Measurements from ENCODE around the gene TMC6. TPM values are rescaled to one million over a fixed set of nuclear protein-coding genes. Genes with fewer than 3 reads are reported as not detected.
"Not testable (repeated sequence)": the region's sequence is repeated elsewhere in the genome, so short reads cannot be mapped to it uniquely, and the experiment has no call there.

The TMC6 gene
- total RNA-seq, 1 donor from 2014 or later = 292 TPM

GRCh38 chr17:78174346-78174869 lies 45.9 kb upstream of the TMC6 start:
- H3K4me1 Mint-ChIP-seq (ENCODE audit: unreplicated experiment) = peaks cover 10% of the 10 kb centered on the region
- peaks cover 15% of the 10 kb centered on the region for H3K36me3 Mint-ChIP-seq (ENCODE audit: low read depth, unreplicated experiment)
- H3K27me3 Mint-ChIP-seq (ENCODE audit: unreplicated experiment) = peaks cover 5% of the 10 kb centered on the region
- no peak for TF ChIP-seq CTCF (IDR thresholded peaks at IDR 0.05; ENCODE audit: unreplicated experiment)
- no peaks in the 10 kb centered on the region for H3K9me3 Mint-ChIP-seq (ENCODE audit: unreplicated experiment)
- H3K4me3 Mint-ChIP-seq (ENCODE audit: unreplicated experiment) = no peak overlapping the region
- no peak for DNase-seq (ENCODE audit: low spot score)
- no peak overlapping the region for H3K27ac Mint-ChIP-seq (ENCODE audit: unreplicated experiment)

- Mint-ChIP-seq H3K36me3 (ENCODE audit: low read depth, unreplicated experiment) (peaks cover 15% of the 10 kb centered on the region), H3K27ac (ENCODE audit: unreplicated experiment) (no peak overlapping the region), H3K4me3 (ENCODE audit: unreplicated experiment) (peak overlapping the region; percentile 67), H3K4me1 (ENCODE audit: unreplicated experiment) (peaks cover 10% of the 10 kb centered on the region), H3K9me3 (ENCODE audit: unreplicated experiment) (no peaks in the 10 kb centered on the region), H3K27me3 (ENCODE audit: unreplicated experiment) (peaks cover 5% of the 10 kb centered on the region)
- TF ChIP-seq CTCF (IDR thresholded peaks at IDR 0.05; ENCODE audit: unreplicated experiment) = no peak
- no peak for DNase-seq (ENCODE audit: low spot score)
Measured at GRCh38 chr17:78173097-78173715, 44.7 kb upstream of the TMC6 start.

- Mint-ChIP-seq H3K9me3 (ENCODE audit: unreplicated experiment) (no peaks in the 10 kb centered on the region), H3K4me1 (ENCODE audit: unreplicated experiment) (peaks cover 10% of the 10 kb centered on the region), H3K4me3 (ENCODE audit: unreplicated experiment) (no peak overlapping the region), H3K27me3 (ENCODE audit: unreplicated experiment) (peaks cover 6% of the 10 kb centered on the region), H3K36me3 (ENCODE audit: low read depth, unreplicated experiment) (peaks cover 15% of the 10 kb centered on the region), H3K27ac (ENCODE audit: unreplicated experiment) (no peak overlapping the region)
- no peak for TF ChIP-seq CTCF (IDR thresholded peaks at IDR 0.05; ENCODE audit: unreplicated experiment)
- no peak for DNase-seq (ENCODE audit: low spot score)
Measured at GRCh38 chr17:78172249-78173051, 43.9 kb upstream of the TMC6 start.

GRCh38 chr17:78171591-78172248 lies 43.2 kb upstream of the TMC6 start:
- H3K27ac Mint-ChIP-seq (ENCODE audit: unreplicated experiment); H3K27me3 Mint-ChIP-seq (ENCODE audit: unreplicated experiment); H3K4me3 Mint-ChIP-seq (ENCODE audit: unreplicated experiment); DNase-seq (ENCODE audit: low spot score); H3K4me1 Mint-ChIP-seq (ENCODE audit: unreplicated experiment); H3K9me3 Mint-ChIP-seq (ENCODE audit: unreplicated experiment): not testable (repeated sequence)
- peaks cover 15% of the 10 kb centered on the region for H3K36me3 Mint-ChIP-seq (ENCODE audit: low read depth, unreplicated experiment)

- H3K27ac Mint-ChIP-seq (ENCODE audit: unreplicated experiment) = no peak overlapping the region
Measured at GRCh38 chr17:78170692-78171590, 42.4 kb upstream of the TMC6 start.

More at GRCh38 chr17:78170692-78171590, 42.4 kb upstream of the TMC6 start:
- H3K9me3 Mint-ChIP-seq (ENCODE audit: unreplicated experiment) = no peaks in the 10 kb centered on the region
- no peak for TF ChIP-seq CTCF (IDR thresholded peaks at IDR 0.05; ENCODE audit: unreplicated experiment)
- no peak for DNase-seq (ENCODE audit: low spot score)
- peaks cover 6% of the 10 kb centered on the region for H3K27me3 Mint-ChIP-seq (ENCODE audit: unreplicated experiment)
- H3K4me1 Mint-ChIP-seq (ENCODE audit: unreplicated experiment) = peaks cover 5% of the 10 kb centered on the region
- H3K4me3 Mint-ChIP-seq (ENCODE audit: unreplicated experiment) = peak overlapping the region; percentile 74
- H3K36me3 Mint-ChIP-seq (ENCODE audit: low read depth, unreplicated experiment) = peaks cover 15% of the 10 kb centered on the region

All from endothelial cell (in vitro differentiated cells).